Progenitor cell of endocrine pancreas (in vitro differentiated cells): ENCODE data around the gene BTBD9. TPM values are rescaled to one million over a fixed set of nuclear protein-coding genes. Genes with fewer than 3 reads are reported as not detected.

Experiments used
- DNase-seq: peaks from one replicate; pipeline ENCODE4 v3.0.0; 2021; ENCODE audit warnings: low spot score; ENCODE audit not compliant: unreplicated experiment
- H3K27ac Mint-ChIP-seq: 2 replicates; pipeline ENCODE4 v1.8.0; 2021; ENCODE audit warnings: mild to moderate bottlenecking, moderate library complexity, mixed read lengths
- H3K27me3 Mint-ChIP-seq: 2 replicates; pipeline ENCODE4 v1.8.0; 2021; ENCODE audit warnings: mixed read lengths
- H3K36me3 Mint-ChIP-seq: 2 replicates; pipeline ENCODE4 v1.8.0; 2022; ENCODE audit warnings: mixed read lengths; ENCODE audit not compliant: insufficient read depth
- H3K4me1 Mint-ChIP-seq: 2 replicates; pipeline ENCODE4 v1.8.0; 2021; ENCODE audit warnings: low read depth, mixed read lengths
- H3K4me3 Mint-ChIP-seq: 2 replicates; pipeline ENCODE4 v1.8.0; 2021; ENCODE audit warnings: low read depth, mild to moderate bottlenecking, moderate library complexity, mixed read lengths
- H3K9me3 Mint-ChIP-seq: 2 replicates; pipeline ENCODE4 v1.8.0; 2021; ENCODE audit warnings: low read depth, mixed read lengths
- CTCF ChIP-seq: fragments of 200-600 bp; sonication (generic); IDR thresholded peaks from one replicate; pipeline ENCODE4 v1.5.0; 2021; ENCODE audit warnings: antibody characterized with exemption, mild to moderate bottlenecking; ENCODE audit not compliant: unreplicated experiment
- total RNA-seq: library from RNA; stranded (reverse); gene quantifications from 2 replicates; pipeline ENCODE4 v1.2.1, GENCODE V29; 2021

Gene BTBD9
- total RNA-seq, 1 donor from 2014 or later = 25.9 TPM

- TF ChIP-seq CTCF = no peak
- Mint-ChIP-seq H3K9me3 (peaks cover 6% of the 10 kb centered on the region), H3K36me3 (peaks cover 2% of the 10 kb centered on the region), H3K27me3 (no peaks in the 10 kb centered on the region), H3K4me3 (no peak overlapping the region), H3K4me1 (peaks cover 2% of the 10 kb centered on the region), H3K27ac (no peak overlapping the region)
- no peak for DNase-seq
Measured at GRCh38 chr6:38207375-38207774, 432.4 kb downstream of the BTBD9 start.

GRCh38 chr6:38198219-38198618, 441.5 kb downstream of the BTBD9 start:
- no peak for DNase-seq
- Mint-ChIP-seq H3K36me3 (no peaks in the 10 kb centered on the region), H3K4me3 (no peak overlapping the region), H3K4me1 (peaks cover 4% of the 10 kb centered on the region), H3K27ac (no peak overlapping the region), H3K27me3 (no peaks in the 10 kb centered on the region), H3K9me3 (peaks cover 5% of the 10 kb centered on the region)
- no peak for TF ChIP-seq CTCF

- Mint-ChIP-seq H3K27ac (no peak overlapping the region), H3K4me1 (peaks cover 8% of the 10 kb centered on the region), H3K27me3 (no peaks in the 10 kb centered on the region), H3K36me3 (no peaks in the 10 kb centered on the region), H3K4me3 (no peak overlapping the region), H3K9me3 (no peaks in the 10 kb centered on the region)
- no peak for DNase-seq
- no peak for TF ChIP-seq CTCF
Measured at GRCh38 chr6:38195113-38195635, 444.6 kb downstream of the BTBD9 start.

- no peak for TF ChIP-seq CTCF
- H3K27me3 Mint-ChIP-seq = no peaks in the 10 kb centered on the region
- no peak for DNase-seq
- H3K9me3 Mint-ChIP-seq = no peaks in the 10 kb centered on the region
- peaks cover 8% of the 10 kb centered on the region for H3K4me1 Mint-ChIP-seq
- H3K27ac Mint-ChIP-seq = no peak overlapping the region
- no peak overlapping the region for H3K4me3 Mint-ChIP-seq
- no peaks in the 10 kb centered on the region for H3K36me3 Mint-ChIP-seq
Measured at GRCh38 chr6:38194589-38194988, 445.1 kb downstream of the BTBD9 start.

GRCh38 chr6:38194282-38194572, 445.5 kb downstream of the BTBD9 start:
- Mint-ChIP-seq H3K4me3 (no peak overlapping the region), H3K4me1 (peaks cover 8% of the 10 kb centered on the region), H3K9me3 (no peaks in the 10 kb centered on the region), H3K36me3 (no peaks in the 10 kb centered on the region), H3K27ac (no peak overlapping the region), H3K27me3 (no peaks in the 10 kb centered on the region)
- DNase-seq = no peak
- no peak for TF ChIP-seq CTCF
